Thoracic aorta (tissue), 2 donors: ENCODE measurements around the gene SIGLEC14. TPM values are rescaled to one million over a fixed set of nuclear protein-coding genes. Genes with fewer than 3 reads are reported as not detected.
A peak's percentile ranks its signal among the peaks of the same experiment; 100 is the strongest.

Source experiments
- ATAC-seq: fragments of 150-250 bp; one replicate; pipeline ENCODE4 v1.8.0; 2017; ENCODE audit warnings: low read depth; ENCODE audit not compliant: insufficient number of reproducible peaks, low FRiP score
- DNase-seq: peaks from one replicate; pipeline ENCODE4 v3.0.0-alpha.2; 2020; ENCODE audit warnings: low spot score
- H3K27ac ChIP-seq, 2 donors: fragments of 200-600 bp; sonication (generic); 1 replicate in 1 of 2; 2 replicates in 1 of 2; pipeline ENCODE4 v1.5.1; 2016; ENCODE audit warnings: mild to moderate bottlenecking in 2 of 2, moderate library complexity in 2 of 2
- H3K27me3 ChIP-seq: fragments of 200-600 bp; sonication (generic); replicated peaks from 2 replicates; pipeline ENCODE4 v1.6.0; 2016; ENCODE audit warnings: mild to moderate bottlenecking; ENCODE audit not compliant: insufficient read depth
- H3K36me3 ChIP-seq: fragments of 200-600 bp; sonication (generic); one replicate; pipeline ENCODE4 v1.5.1; 2016
- H3K4me1 ChIP-seq, 2 donors: fragments of 200-600 bp; sonication (generic); 1 replicate in 1 of 2; 2 replicates in 1 of 2; pipeline versions ENCODE4 v1.5.1 to v1.6.0; 2016; ENCODE audit warnings: low read depth in 2 of 2, mild to moderate bottlenecking in 1 of 2; ENCODE audit not compliant: control insufficient read depth in 1 of 2
- H3K4me3 ChIP-seq: fragments of 200-600 bp; sonication (generic); 2 replicates; pipeline ENCODE4 v1.5.1; 2016; ENCODE audit warnings: mild to moderate bottlenecking
- H3K9me3 ChIP-seq: fragments of 200-600 bp; sonication (generic); 2 replicates; pipeline ENCODE4 v1.5.1; 2016
- total RNA-seq, 2 donors: library from RNA; depleted of rRNA; stranded (reverse); fragments of >200 nt; gene quantifications; one replicate each; pipeline versions ENCODE4 v1.1.0 to v1.2.3, GENCODE V29; 2016
- TF ChIP-seq, protein P1 (sequence below): fragments of 200-600 bp; sonication (generic); IDR thresholded peaks from one replicate; pipeline ENCODE4 v1.5.1; 2019; ENCODE audit warnings: antibody characterized with exemption

SIGLEC14 gene
- total RNA-seq, 2 donors from 2014 or later = 4.6 to 12.6 TPM

DNA sequence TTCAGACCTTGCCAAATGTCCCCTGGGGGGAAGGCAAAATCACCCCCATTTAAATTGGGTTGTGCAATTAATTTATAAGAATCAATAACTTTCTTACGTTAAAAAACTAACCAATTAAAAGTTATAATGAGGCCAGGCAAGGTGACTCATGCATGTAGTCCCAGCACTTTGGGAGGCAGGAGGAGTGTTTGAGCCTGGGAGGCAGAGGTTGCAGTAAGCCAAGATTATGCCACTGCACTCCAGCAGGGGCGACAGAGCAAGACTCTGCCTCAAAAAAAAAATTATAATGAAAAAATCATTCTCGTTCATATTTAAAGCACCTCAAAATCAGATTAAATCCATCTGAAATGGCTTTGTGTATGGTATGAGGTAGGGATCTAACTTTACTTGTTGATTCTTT is 18.4 kb upstream of the SIGLEC14 start:
- Histone ChIP-seq H3K27me3 (no peaks in the 10 kb centered on the region), H3K36me3 (no peaks in the 10 kb centered on the region), H3K27ac (no peak overlapping the region), H3K4me1 (no peaks in the 10 kb centered on the region), H3K4me3 (no peak overlapping the region), H3K9me3 (no peaks in the 10 kb centered on the region)
- TF ChIP-seq, protein P1, sequence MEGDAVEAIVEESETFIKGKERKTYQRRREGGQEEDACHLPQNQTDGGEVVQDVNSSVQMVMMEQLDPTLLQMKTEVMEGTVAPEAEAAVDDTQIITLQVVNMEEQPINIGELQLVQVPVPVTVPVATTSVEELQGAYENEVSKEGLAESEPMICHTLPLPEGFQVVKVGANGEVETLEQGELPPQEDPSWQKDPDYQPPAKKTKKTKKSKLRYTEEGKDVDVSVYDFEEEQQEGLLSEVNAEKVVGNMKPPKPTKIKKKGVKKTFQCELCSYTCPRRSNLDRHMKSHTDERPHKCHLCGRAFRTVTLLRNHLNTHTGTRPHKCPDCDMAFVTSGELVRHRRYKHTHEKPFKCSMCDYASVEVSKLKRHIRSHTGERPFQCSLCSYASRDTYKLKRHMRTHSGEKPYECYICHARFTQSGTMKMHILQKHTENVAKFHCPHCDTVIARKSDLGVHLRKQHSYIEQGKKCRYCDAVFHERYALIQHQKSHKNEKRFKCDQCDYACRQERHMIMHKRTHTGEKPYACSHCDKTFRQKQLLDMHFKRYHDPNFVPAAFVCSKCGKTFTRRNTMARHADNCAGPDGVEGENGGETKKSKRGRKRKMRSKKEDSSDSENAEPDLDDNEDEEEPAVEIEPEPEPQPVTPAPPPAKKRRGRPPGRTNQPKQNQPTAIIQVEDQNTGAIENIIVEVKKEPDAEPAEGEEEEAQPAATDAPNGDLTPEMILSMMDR = no peak
- no peak for DNase-seq
- ATAC-seq = no peak

GRCh38 chr19:51664131-51664530 is 17.5 kb upstream of the SIGLEC14 start:
- no peaks in the 10 kb centered on the region for H3K36me3 ChIP-seq
- ATAC-seq (no peak), DNase-seq (no peak)
- no peaks in the 10 kb centered on the region for H3K4me1 ChIP-seq
- no peaks in the 10 kb centered on the region for H3K9me3 ChIP-seq
- no peak overlapping the region for H3K4me3 ChIP-seq
- H3K27ac ChIP-seq = no peak overlapping the region
- no peaks in the 10 kb centered on the region for H3K27me3 ChIP-seq
- TF ChIP-seq, protein P1 = no peak

DNA sequence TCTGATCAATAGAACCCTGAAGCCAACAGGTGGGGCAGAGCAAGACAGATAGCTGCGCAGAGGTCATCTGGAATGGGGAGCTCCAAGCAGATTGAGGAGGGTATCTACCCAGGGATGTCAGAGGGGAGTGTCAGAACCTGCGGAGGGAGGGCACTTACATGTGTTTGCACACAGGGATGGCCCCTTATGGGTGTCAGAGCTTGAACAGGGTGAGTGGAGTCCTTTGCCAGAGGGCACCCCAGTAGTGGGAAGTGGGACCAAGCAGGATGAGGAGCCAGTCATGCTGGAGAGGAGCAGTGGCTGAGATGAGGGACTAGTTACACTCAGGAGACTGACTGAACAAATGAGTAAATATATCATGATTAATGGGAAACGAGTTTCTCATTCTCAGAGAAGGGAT is 17.0 kb upstream of the SIGLEC14 start:
- Histone ChIP-seq H3K4me1 (no peaks in the 10 kb centered on the region), H3K4me3 (no peak overlapping the region), H3K27me3 (no peaks in the 10 kb centered on the region), H3K9me3 (no peaks in the 10 kb centered on the region), H3K36me3 (no peaks in the 10 kb centered on the region), H3K27ac (no peak overlapping the region)
- no peak for ATAC-seq
- DNase-seq = no peak
- TF ChIP-seq, protein P1 = no peak

- H3K4me3 ChIP-seq = no peak overlapping the region
- no peaks in the 10 kb centered on the region for H3K27me3 ChIP-seq
- H3K36me3 ChIP-seq = no peaks in the 10 kb centered on the region
- ATAC-seq = no peak
- no peak for DNase-seq
- H3K9me3 ChIP-seq = no peaks in the 10 kb centered on the region
- TF ChIP-seq, protein P1 = peak; percentile 53
- no peaks in the 10 kb centered on the region for H3K4me1 ChIP-seq
- no peak overlapping the region for H3K27ac ChIP-seq
Observed at GRCh38 chr19:51660975-51661600, 14.5 kb upstream of the SIGLEC14 start.

- Histone ChIP-seq H3K36me3 (no peaks in the 10 kb centered on the region), H3K9me3 (no peaks in the 10 kb centered on the region), H3K4me3 (no peak overlapping the region), H3K27me3 (no peaks in the 10 kb centered on the region), H3K27ac (no peak overlapping the region), H3K4me1 (no peaks in the 10 kb centered on the region)
- TF ChIP-seq, protein P1 = no peak
- ATAC-seq = no peak
- DNase-seq = no peak
Observed at GRCh38 chr19:51654783-51655182, 8.2 kb upstream of the SIGLEC14 start.
